ENCODE measurements around the gene EPHB2.
"Not testable (repeated sequence)": the region's sequence is repeated elsewhere in the genome, so short reads cannot be mapped to it uniquely, and the experiment has no call there.

The EPHB2 gene

GRCh38 chr1:22819361-22819760, 108.7 kb downstream of the EPHB2 start:
- no peak for DNase-seq (ENCODE audit: low read depth)

GRCh38 chr1:22821027-22821426, 110.4 kb downstream of the EPHB2 start:
- no peak for DNase-seq (ENCODE audit: low read depth)

GRCh38 chr1:22822371-22822770, 111.7 kb downstream of the EPHB2 start:
- DNase-seq (ENCODE audit: low read depth), result no peak

GRCh38 chr1:22824466-22824865, 113.8 kb downstream of the EPHB2 start:
- no peak for DNase-seq (ENCODE audit: low read depth)

- DNase-seq (ENCODE audit: low read depth), result no peak
These were observed 114.3 kb downstream of the EPHB2 start for GRCh38 chr1:22824975-22825374.

GRCh38 chr1:22825486-22826189, 115.0 kb downstream of the EPHB2 start:
- DNase-seq (ENCODE audit: low read depth), result no peak

- DNase-seq (ENCODE audit: low read depth), result no peak
These were observed 116.3 kb downstream of the EPHB2 start for GRCh38 chr1:22826604-22827580.

GRCh38 chr1:22827666-22828483, 117.2 kb downstream of the EPHB2 start:
- no peak for DNase-seq (ENCODE audit: low read depth)

GRCh38 chr1:22828484-22829308, 118.1 kb downstream of the EPHB2 start:
- no peak for DNase-seq (ENCODE audit: low read depth)

GRCh38 chr1:22829309-22829989, 118.8 kb downstream of the EPHB2 start:
- DNase-seq (ENCODE audit: low read depth), result no peak

GRCh38 chr1:22830041-22830566, 119.5 kb downstream of the EPHB2 start:
- DNase-seq (ENCODE audit: low read depth), result no peak

GRCh38 chr1:22830757-22831340, 120.2 kb downstream of the EPHB2 start:
- DNase-seq (ENCODE audit: low read depth), result no peak

- peak; percentile 61 for DNase-seq (ENCODE audit: low read depth)
These were observed 121.2 kb downstream of the EPHB2 start for GRCh38 chr1:22831729-22832413.

GRCh38 chr1:22832414-22832786, 121.8 kb downstream of the EPHB2 start:
- no peak for DNase-seq (ENCODE audit: low read depth)

- no peak for DNase-seq (ENCODE audit: low read depth)
These were observed 123.1 kb downstream of the EPHB2 start for GRCh38 chr1:22833699-22834098.

GRCh38 chr1:22834420-22834819, 123.8 kb downstream of the EPHB2 start:
- DNase-seq (ENCODE audit: low read depth), result not testable (repeated sequence)

GRCh38 chr1:22835636-22836319, 125.1 kb downstream of the EPHB2 start:
- no peak for DNase-seq (ENCODE audit: low read depth)

GRCh38 chr1:22836850-22837249, 126.2 kb downstream of the EPHB2 start:
- DNase-seq (ENCODE audit: low read depth), result no peak

- DNase-seq (ENCODE audit: low read depth), result no peak
These were observed 126.7 kb downstream of the EPHB2 start for GRCh38 chr1:22837332-22837731.
